ENCODE measurements around the gene KIFAP3.

DNA sequence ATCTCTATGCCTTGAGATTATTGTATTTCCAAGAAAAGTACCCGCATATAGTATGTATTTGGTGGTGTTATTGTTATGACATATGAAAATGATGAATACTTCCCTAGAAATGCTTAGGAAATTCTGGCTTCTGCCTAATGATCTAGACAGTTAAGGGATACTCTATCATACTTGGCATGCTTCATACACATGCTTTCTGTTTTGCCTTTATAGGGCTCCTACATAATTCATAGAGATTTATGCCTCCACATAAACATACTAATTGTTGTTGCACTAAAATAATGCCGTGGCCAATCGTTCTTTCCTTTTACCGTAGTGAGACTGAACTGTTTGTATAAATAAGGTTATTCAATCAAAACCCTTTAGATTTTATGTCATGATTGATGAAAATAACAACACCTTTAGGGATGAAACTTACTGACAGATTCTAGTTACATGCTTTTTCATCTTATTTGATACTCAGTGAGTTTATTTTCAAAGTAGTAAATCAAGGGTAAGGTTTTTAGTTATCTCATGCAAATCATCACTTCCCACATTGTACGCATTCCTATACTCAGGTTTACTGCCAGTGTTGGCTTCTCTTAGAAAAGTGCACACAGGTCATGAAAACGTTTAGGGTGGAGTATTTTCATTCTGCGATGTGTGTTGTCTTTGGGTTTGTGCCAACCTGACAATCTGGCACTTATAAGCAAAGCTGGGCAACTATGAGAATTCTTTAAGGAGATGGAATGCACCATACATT lies 140.3 kb downstream of the KIFAP3 start:
- TF ChIP-seq, protein P1, sequence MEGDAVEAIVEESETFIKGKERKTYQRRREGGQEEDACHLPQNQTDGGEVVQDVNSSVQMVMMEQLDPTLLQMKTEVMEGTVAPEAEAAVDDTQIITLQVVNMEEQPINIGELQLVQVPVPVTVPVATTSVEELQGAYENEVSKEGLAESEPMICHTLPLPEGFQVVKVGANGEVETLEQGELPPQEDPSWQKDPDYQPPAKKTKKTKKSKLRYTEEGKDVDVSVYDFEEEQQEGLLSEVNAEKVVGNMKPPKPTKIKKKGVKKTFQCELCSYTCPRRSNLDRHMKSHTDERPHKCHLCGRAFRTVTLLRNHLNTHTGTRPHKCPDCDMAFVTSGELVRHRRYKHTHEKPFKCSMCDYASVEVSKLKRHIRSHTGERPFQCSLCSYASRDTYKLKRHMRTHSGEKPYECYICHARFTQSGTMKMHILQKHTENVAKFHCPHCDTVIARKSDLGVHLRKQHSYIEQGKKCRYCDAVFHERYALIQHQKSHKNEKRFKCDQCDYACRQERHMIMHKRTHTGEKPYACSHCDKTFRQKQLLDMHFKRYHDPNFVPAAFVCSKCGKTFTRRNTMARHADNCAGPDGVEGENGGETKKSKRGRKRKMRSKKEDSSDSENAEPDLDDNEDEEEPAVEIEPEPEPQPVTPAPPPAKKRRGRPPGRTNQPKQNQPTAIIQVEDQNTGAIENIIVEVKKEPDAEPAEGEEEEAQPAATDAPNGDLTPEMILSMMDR (IDR thresholded peaks at IDR 0.05): no peak
- TF ChIP-seq POLR2A (IDR thresholded peaks at IDR 0.05): no peak

All from esophagus squamous epithelium (tissue), 4 donors.